ENCODE data around the gene BRD3. TPM values are rescaled to one million over a fixed set of nuclear protein-coding genes. Genes with fewer than 3 reads are reported as not detected.
A peak's percentile ranks its signal among the peaks of the same experiment; 100 is the strongest.

Gene BRD3
- total RNA-seq, 1 donor: 6.9 TPM

DNA sequence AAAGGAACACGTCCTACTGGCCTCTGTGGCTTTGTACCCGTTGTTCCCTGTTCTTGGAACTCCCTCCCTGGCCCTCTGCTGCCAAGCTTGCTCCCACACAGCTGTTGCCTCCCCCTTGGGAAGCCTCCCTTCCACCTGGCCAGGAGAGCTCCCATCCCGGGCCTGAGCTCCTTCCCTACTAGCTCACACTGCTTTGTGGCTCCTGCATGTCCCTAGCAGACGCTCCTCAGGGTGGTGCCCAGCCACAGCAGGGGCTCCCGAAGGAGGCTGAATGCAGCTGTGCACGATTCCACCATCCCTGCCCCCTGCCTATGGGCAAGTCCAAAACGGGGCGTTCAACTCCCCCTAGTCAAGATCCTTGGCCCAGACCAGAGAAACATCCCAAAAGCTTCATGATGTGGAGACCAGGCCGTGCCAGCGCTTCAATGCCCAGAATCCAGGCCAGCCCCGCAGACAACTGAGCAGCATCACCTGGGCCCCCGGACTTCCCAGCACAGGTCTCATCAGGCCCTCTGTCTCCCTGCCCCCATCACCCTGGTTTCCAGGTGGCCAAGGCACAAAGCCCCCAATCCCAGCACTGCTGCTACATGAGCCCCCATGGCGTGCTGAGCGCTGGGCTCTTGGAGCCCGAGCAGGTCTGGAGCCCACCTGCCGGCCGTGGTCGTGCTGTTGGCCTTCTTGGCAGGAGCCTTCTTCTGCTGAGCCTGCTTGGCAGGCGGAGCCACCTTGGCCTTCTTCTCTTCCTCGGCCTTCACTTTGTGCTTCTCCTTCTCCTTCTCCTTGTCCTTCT is 28.2 kb downstream of the BRD3 start:
- H3K79me2 ChIP-seq (ENCODE audit: insufficient read depth, low read length): no peaks in the 10 kb centered on the region
- no peaks in the 10 kb centered on the region for H3K27me3 ChIP-seq (ENCODE audit: insufficient read depth, low read length)
- peak; percentile 29 for DNase-seq (ENCODE audit: insufficient read length, low spot score, missing footprints)
- TF ChIP-seq, protein P1, sequence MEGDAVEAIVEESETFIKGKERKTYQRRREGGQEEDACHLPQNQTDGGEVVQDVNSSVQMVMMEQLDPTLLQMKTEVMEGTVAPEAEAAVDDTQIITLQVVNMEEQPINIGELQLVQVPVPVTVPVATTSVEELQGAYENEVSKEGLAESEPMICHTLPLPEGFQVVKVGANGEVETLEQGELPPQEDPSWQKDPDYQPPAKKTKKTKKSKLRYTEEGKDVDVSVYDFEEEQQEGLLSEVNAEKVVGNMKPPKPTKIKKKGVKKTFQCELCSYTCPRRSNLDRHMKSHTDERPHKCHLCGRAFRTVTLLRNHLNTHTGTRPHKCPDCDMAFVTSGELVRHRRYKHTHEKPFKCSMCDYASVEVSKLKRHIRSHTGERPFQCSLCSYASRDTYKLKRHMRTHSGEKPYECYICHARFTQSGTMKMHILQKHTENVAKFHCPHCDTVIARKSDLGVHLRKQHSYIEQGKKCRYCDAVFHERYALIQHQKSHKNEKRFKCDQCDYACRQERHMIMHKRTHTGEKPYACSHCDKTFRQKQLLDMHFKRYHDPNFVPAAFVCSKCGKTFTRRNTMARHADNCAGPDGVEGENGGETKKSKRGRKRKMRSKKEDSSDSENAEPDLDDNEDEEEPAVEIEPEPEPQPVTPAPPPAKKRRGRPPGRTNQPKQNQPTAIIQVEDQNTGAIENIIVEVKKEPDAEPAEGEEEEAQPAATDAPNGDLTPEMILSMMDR (IDR thresholded peaks at IDR 0.05; ENCODE audit: extremely low read depth, low read depth, low read length): no peak
- peaks cover 11% of the 10 kb centered on the region for H4K20me1 ChIP-seq (ENCODE audit: insufficient read depth, low read length)
- H2AFZ ChIP-seq (ENCODE audit: low read length): no peak overlapping the region
- no peak overlapping the region for H3K4me2 ChIP-seq (ENCODE audit: insufficient read depth, low read length)
- no peak overlapping the region for H3K4me3 ChIP-seq (ENCODE audit: insufficient read depth, low read length)
- H3K4me1 ChIP-seq (ENCODE audit: insufficient read depth, low read length): no peaks in the 10 kb centered on the region
- peaks cover 23% of the 10 kb centered on the region for H3K36me3 ChIP-seq (ENCODE audit: insufficient read depth, low read length)
- no peak overlapping the region for H3K27ac ChIP-seq (ENCODE audit: low read depth, low read length)
- no peaks in the 10 kb centered on the region for H3K9me3 ChIP-seq (ENCODE audit: low read depth, low read length)

GRCh38 chr9:134037641-134038040 is 30.2 kb downstream of the BRD3 start:
- no peak overlapping the region for H3K4me3 ChIP-seq (ENCODE audit: insufficient read depth, low read length)
- H3K79me2 ChIP-seq (ENCODE audit: insufficient read depth, low read length): no peaks in the 10 kb centered on the region
- no peak overlapping the region for H2AFZ ChIP-seq (ENCODE audit: low read length)
- H3K27ac ChIP-seq (ENCODE audit: low read depth, low read length): no peak overlapping the region
- H3K36me3 ChIP-seq (ENCODE audit: insufficient read depth, low read length): peaks cover 34% of the 10 kb centered on the region
- H3K4me1 ChIP-seq (ENCODE audit: insufficient read depth, low read length): no peaks in the 10 kb centered on the region
- H3K9me3 ChIP-seq (ENCODE audit: low read depth, low read length): no peaks in the 10 kb centered on the region
- TF ChIP-seq, protein P1 (IDR thresholded peaks at IDR 0.05; ENCODE audit: extremely low read depth, low read depth, low read length): no peak
- DNase-seq (ENCODE audit: insufficient read length, low spot score, missing footprints): peak; percentile 8
- H3K4me2 ChIP-seq (ENCODE audit: insufficient read depth, low read length): no peak overlapping the region
- H4K20me1 ChIP-seq (ENCODE audit: insufficient read depth, low read length): peaks cover 5% of the 10 kb centered on the region
- no peaks in the 10 kb centered on the region for H3K27me3 ChIP-seq (ENCODE audit: insufficient read depth, low read length)

GRCh38 chr9:134036130-134036529 is 31.7 kb downstream of the BRD3 start:
- TF ChIP-seq, protein P1 (IDR thresholded peaks at IDR 0.05; ENCODE audit: extremely low read depth, low read depth, low read length): no peak
- no peaks in the 10 kb centered on the region for H3K4me1 ChIP-seq (ENCODE audit: insufficient read depth, low read length)
- no peak overlapping the region for H3K4me3 ChIP-seq (ENCODE audit: insufficient read depth, low read length)
- H3K4me2 ChIP-seq (ENCODE audit: insufficient read depth, low read length): no peak overlapping the region
- H4K20me1 ChIP-seq (ENCODE audit: insufficient read depth, low read length): peaks cover 5% of the 10 kb centered on the region
- H3K27me3 ChIP-seq (ENCODE audit: insufficient read depth, low read length): no peaks in the 10 kb centered on the region
- H2AFZ ChIP-seq (ENCODE audit: low read length): no peak overlapping the region
- H3K36me3 ChIP-seq (ENCODE audit: insufficient read depth, low read length): peaks cover 43% of the 10 kb centered on the region
- no peaks in the 10 kb centered on the region for H3K9me3 ChIP-seq (ENCODE audit: low read depth, low read length)
- peak; percentile 39 for DNase-seq (ENCODE audit: insufficient read length, low spot score, missing footprints)
- no peaks in the 10 kb centered on the region for H3K79me2 ChIP-seq (ENCODE audit: insufficient read depth, low read length)
- H3K27ac ChIP-seq (ENCODE audit: low read depth, low read length): no peak overlapping the region
